Measurements from ENCODE around the gene HYPK.
A peak's percentile ranks its signal among the peaks of the same experiment; 100 is the strongest.

HYPK gene

GRCh38 chr15:43800286-43801141 is at the start of gene HYPK:
HYPK (plus strand) TSS chr15:43800599; CDS start chr15:43800623, 24 bp downstream.
- WGBS (ENCODE audit: insufficient coverage, insufficient read length): no CpG with 5 or more reads among the region's 44 CpGs
- H3K27me3 ChIP-seq (ENCODE audit: control insufficient read depth, insufficient read depth, low read length): no peaks in the 10 kb centered on the region
- peak within 1 kb of the TSS; percentile 56 for H3K4me3 ChIP-seq (ENCODE audit: low read length)
- H3K4me1 ChIP-seq (ENCODE audit: control insufficient read depth, insufficient read depth, low read length): peaks cover 6% of the 10 kb centered on the region; the same call in 1 of the 2 replicates
- H3K9me3 ChIP-seq (ENCODE audit: control insufficient read depth, insufficient read depth, low read length): no peaks in the 10 kb centered on the region
- H3K36me3 ChIP-seq (ENCODE audit: control insufficient read depth, insufficient read depth, low read length): peaks cover 15% of the 10 kb centered on the region; the same call in 1 of the 2 replicates
- no peak within 1 kb of the TSS for H3K27ac ChIP-seq (ENCODE audit: low read length)
- no peak for DNase-seq (ENCODE audit: low read depth, low spot score)

GRCh38 chr15:43751885-43752284 is 48.5 kb upstream of the HYPK start:
- WGBS (ENCODE audit: insufficient coverage, insufficient read length): no CpG with 5 or more reads among the region's 6 CpGs
- Histone ChIP-seq H3K27me3 (ENCODE audit: control insufficient read depth, insufficient read depth, low read length) (no peaks in the 10 kb centered on the region), H3K27ac (ENCODE audit: low read length) (no peak overlapping the region), H3K4me1 (ENCODE audit: control insufficient read depth, insufficient read depth, low read length) (no peaks in the 10 kb centered on the region), H3K4me3 (ENCODE audit: low read length) (no peak overlapping the region), H3K9me3 (ENCODE audit: control insufficient read depth, insufficient read depth, low read length) (no peaks in the 10 kb centered on the region), H3K36me3 (ENCODE audit: control insufficient read depth, insufficient read depth, low read length) (no peaks in the 10 kb centered on the region; the same call in 1 of the 2 replicates)
- DNase-seq (ENCODE audit: low read depth, low spot score): no peak

- no CpG with 5 or more reads among the region's 6 CpGs for WGBS (ENCODE audit: insufficient coverage, insufficient read length)
- Histone ChIP-seq H3K4me1 (ENCODE audit: control insufficient read depth, insufficient read depth, low read length) (no peaks in the 10 kb centered on the region), H3K27ac (ENCODE audit: low read length) (no peak overlapping the region), H3K9me3 (ENCODE audit: control insufficient read depth, insufficient read depth, low read length) (no peaks in the 10 kb centered on the region), H3K27me3 (ENCODE audit: control insufficient read depth, insufficient read depth, low read length) (no peaks in the 10 kb centered on the region), H3K36me3 (ENCODE audit: control insufficient read depth, insufficient read depth, low read length) (peaks cover 26% of the 10 kb centered on the region; the same call in 1 of the 2 replicates), H3K4me3 (ENCODE audit: low read length) (no peak overlapping the region)
- no peak for DNase-seq (ENCODE audit: low read depth, low spot score)
Observed at GRCh38 chr15:43762824-43763223, 37.6 kb upstream of the HYPK start.

GRCh38 chr15:43763819-43764446 is 36.5 kb upstream of the HYPK start:
- Histone ChIP-seq H3K27ac (ENCODE audit: low read length) (no peak overlapping the region), H3K4me3 (ENCODE audit: low read length) (no peak overlapping the region), H3K36me3 (ENCODE audit: control insufficient read depth, insufficient read depth, low read length) (peaks cover 29% of the 10 kb centered on the region; the same call in 1 of the 2 replicates), H3K9me3 (ENCODE audit: control insufficient read depth, insufficient read depth, low read length) (no peaks in the 10 kb centered on the region), H3K4me1 (ENCODE audit: control insufficient read depth, insufficient read depth, low read length) (no peaks in the 10 kb centered on the region), H3K27me3 (ENCODE audit: control insufficient read depth, insufficient read depth, low read length) (no peaks in the 10 kb centered on the region)
- no CpG with 5 or more reads among the region's 2 CpGs for WGBS (ENCODE audit: insufficient coverage, insufficient read length)
- DNase-seq (ENCODE audit: low read depth, low spot score): no peak

GRCh38 chr15:43769584-43770228 is 30.7 kb upstream of the HYPK start:
- no peaks in the 10 kb centered on the region for H3K4me1 ChIP-seq (ENCODE audit: control insufficient read depth, insufficient read depth, low read length)
- WGBS (ENCODE audit: insufficient coverage, insufficient read length): no CpG with 5 or more reads among the region's 5 CpGs
- H3K9me3 ChIP-seq (ENCODE audit: control insufficient read depth, insufficient read depth, low read length): no peaks in the 10 kb centered on the region
- H3K4me3 ChIP-seq (ENCODE audit: low read length): no peak overlapping the region
- H3K27me3 ChIP-seq (ENCODE audit: control insufficient read depth, insufficient read depth, low read length): no peaks in the 10 kb centered on the region
- H3K27ac ChIP-seq (ENCODE audit: low read length): no peak overlapping the region
- no peak for DNase-seq (ENCODE audit: low read depth, low spot score)
- H3K36me3 ChIP-seq (ENCODE audit: control insufficient read depth, insufficient read depth, low read length): peaks cover 28% of the 10 kb centered on the region; the same call in 1 of the 2 replicates

GRCh38 chr15:43771816-43772215 is 28.6 kb upstream of the HYPK start:
- Histone ChIP-seq H3K27ac (ENCODE audit: low read length) (no peak overlapping the region), H3K4me1 (ENCODE audit: control insufficient read depth, insufficient read depth, low read length) (peaks cover 2% of the 10 kb centered on the region; the same call in 1 of the 2 replicates), H3K36me3 (ENCODE audit: control insufficient read depth, insufficient read depth, low read length) (peaks cover 24% of the 10 kb centered on the region; the same call in 1 of the 2 replicates), H3K4me3 (ENCODE audit: low read length) (no peak overlapping the region), H3K9me3 (ENCODE audit: control insufficient read depth, insufficient read depth, low read length) (no peaks in the 10 kb centered on the region), H3K27me3 (ENCODE audit: control insufficient read depth, insufficient read depth, low read length) (no peaks in the 10 kb centered on the region)
- DNase-seq (ENCODE audit: low read depth, low spot score): no peak
- WGBS (ENCODE audit: insufficient coverage, insufficient read length): no CpG with 5 or more reads among the region's 2 CpGs

- no peaks in the 10 kb centered on the region for H3K27me3 ChIP-seq (ENCODE audit: control insufficient read depth, insufficient read depth, low read length)
- no peak overlapping the region for H3K27ac ChIP-seq (ENCODE audit: low read length)
- peaks cover 22% of the 10 kb centered on the region; the same call in 1 of the 2 replicates for H3K36me3 ChIP-seq (ENCODE audit: control insufficient read depth, insufficient read depth, low read length)
- no peak for DNase-seq (ENCODE audit: low read depth, low spot score)
- no peaks in the 10 kb centered on the region for H3K9me3 ChIP-seq (ENCODE audit: control insufficient read depth, insufficient read depth, low read length)
- peaks cover 4% of the 10 kb centered on the region for H3K4me1 ChIP-seq (ENCODE audit: control insufficient read depth, insufficient read depth, low read length)
- H3K4me3 ChIP-seq (ENCODE audit: low read length): no peak overlapping the region
Observed at GRCh38 chr15:43772624-43773023, 27.8 kb upstream of the HYPK start.

GRCh38 chr15:43774062-43774461 is 26.3 kb upstream of the HYPK start:
- no peak overlapping the region for H3K27ac ChIP-seq (ENCODE audit: low read length)
- DNase-seq (ENCODE audit: low read depth, low spot score): no peak
- H3K27me3 ChIP-seq (ENCODE audit: control insufficient read depth, insufficient read depth, low read length): no peaks in the 10 kb centered on the region
- no peaks in the 10 kb centered on the region for H3K9me3 ChIP-seq (ENCODE audit: control insufficient read depth, insufficient read depth, low read length)
- H3K4me1 ChIP-seq (ENCODE audit: control insufficient read depth, insufficient read depth, low read length): peaks cover 4% of the 10 kb centered on the region
- no CpG with 5 or more reads among the region's 4 CpGs for WGBS (ENCODE audit: insufficient coverage, insufficient read length)
- H3K4me3 ChIP-seq (ENCODE audit: low read length): no peak overlapping the region
- peaks cover 15% of the 10 kb centered on the region; the same call in 1 of the 2 replicates for H3K36me3 ChIP-seq (ENCODE audit: control insufficient read depth, insufficient read depth, low read length)

- Histone ChIP-seq H3K27me3 (ENCODE audit: control insufficient read depth, insufficient read depth, low read length) (no peaks in the 10 kb centered on the region), H3K4me3 (ENCODE audit: low read length) (no peak overlapping the region; the same call in 1 of the 2 replicates), H3K27ac (ENCODE audit: low read length) (no peak overlapping the region), H3K9me3 (ENCODE audit: control insufficient read depth, insufficient read depth, low read length) (no peaks in the 10 kb centered on the region), H3K36me3 (ENCODE audit: control insufficient read depth, insufficient read depth, low read length) (peaks cover 8% of the 10 kb centered on the region; the same call in 1 of the 2 replicates), H3K4me1 (ENCODE audit: control insufficient read depth, insufficient read depth, low read length) (peaks cover 4% of the 10 kb centered on the region)
- no peak for DNase-seq (ENCODE audit: low read depth, low spot score)
- WGBS (ENCODE audit: insufficient coverage, insufficient read length): no CpG with 5 or more reads among the region's 1 CpG
Observed at GRCh38 chr15:43775411-43775965, 24.9 kb upstream of the HYPK start.

- peaks cover 8% of the 10 kb centered on the region; the same call in 1 of the 2 replicates for H3K36me3 ChIP-seq (ENCODE audit: control insufficient read depth, insufficient read depth, low read length)
- no peaks in the 10 kb centered on the region for H3K27me3 ChIP-seq (ENCODE audit: control insufficient read depth, insufficient read depth, low read length)
- no peak for DNase-seq (ENCODE audit: low read depth, low spot score)
- no CpG with 5 or more reads among the region's 35 CpGs for whole genome bisulfite sequencing (ENCODE audit: insufficient coverage, insufficient read length)
- peaks cover 4% of the 10 kb centered on the region for H3K4me1 ChIP-seq (ENCODE audit: control insufficient read depth, insufficient read depth, low read length)
- peak overlapping the region; percentile 62; the same call in 1 of the 2 replicates for H3K4me3 ChIP-seq (ENCODE audit: low read length)
- no peaks in the 10 kb centered on the region for H3K9me3 ChIP-seq (ENCODE audit: control insufficient read depth, insufficient read depth, low read length)
- no peak overlapping the region for H3K27ac ChIP-seq (ENCODE audit: low read length)
Observed at GRCh38 chr15:43776101-43776717, 24.2 kb upstream of the HYPK start.

Measured in iPS DF 6.9 (cell line).